SK-N-SH treated with all-trans-retinoic acid at 6 μM for 48 hours (cell line): Measurements from ENCODE around the gene DLG2.
"Not testable (repeated sequence)": the region's sequence is repeated elsewhere in the genome, so short reads cannot be mapped to it uniquely, and the experiment has no call there.

Source experiments
- ATAC-seq: fragments of 200-7000 bp; cut with Tn5 transposase; 3 replicates; pipeline ENCODE4 v1.9.1; 2020; ENCODE audit warnings: mild to moderate bottlenecking, moderate library complexity
- ARNTL ChIP-seq: fragments of 450-650 bp; formaldehyde crosslinking; IDR thresholded peaks from 2 replicates; pipeline ENCODE4 v1.5.0; 2020; ENCODE audit warnings: low read depth, mild to moderate bottlenecking, moderate library complexity, borderline replicate concordance
- BACH2 ChIP-seq: fragments of 250-450 bp; sonication (Bioruptor Pico); IDR thresholded peaks from 2 replicates; pipeline ENCODE4 v1.9.0; 2021; ENCODE audit warnings: mild to moderate bottlenecking, borderline replicate concordance
- CREB5 ChIP-seq: fragments of 250-450 bp; sonication (Bioruptor Pico); IDR thresholded peaks from 2 replicates; pipeline ENCODE4 v1.5.1; 2020; ENCODE audit warnings: low read depth, mild to moderate bottlenecking, moderate library complexity
- CSDC2 ChIP-seq: fragments of 250-450 bp; sonication (Bioruptor Pico); IDR thresholded peaks from 2 replicates; pipeline ENCODE4 v1.5.0; 2020; ENCODE audit warnings: mild to moderate bottlenecking, moderate library complexity
- CSRNP3 ChIP-seq: fragments of 250-450 bp; sonication (Bioruptor Pico); IDR thresholded peaks from 2 replicates; pipeline ENCODE4 v1.5.1; 2021; ENCODE audit warnings: mild to moderate bottlenecking, moderate library complexity
- ESRRG ChIP-seq: fragments of 250-450 bp; sonication (Bioruptor Pico); IDR thresholded peaks from 2 replicates; pipeline ENCODE4 v1.6.1; 2021; ENCODE audit warnings: mild to moderate bottlenecking
- OSR1 ChIP-seq: fragments of 250-450 bp; sonication (Bioruptor Pico); IDR thresholded peaks from 2 replicates; pipeline ENCODE4 v1.8.0; 2022; ENCODE audit warnings: moderate library complexity, mild to moderate bottlenecking, inconsistent platforms
- PATZ1 ChIP-seq: fragments of 250-450 bp; sonication (Bioruptor Pico); IDR thresholded peaks from 2 replicates; pipeline ENCODE4 v1.8.0; 2020; ENCODE audit warnings: mild to moderate bottlenecking, moderate library complexity, borderline replicate concordance
- POU6F1 ChIP-seq: fragments of 250-450 bp; sonication (Bioruptor Pico); IDR thresholded peaks from 2 replicates; pipeline ENCODE4 v1.8.0; 2021; ENCODE audit warnings: low read depth, mild to moderate bottlenecking, moderate library complexity, borderline replicate concordance
- RARB ChIP-seq: fragments of 250-450 bp; sonication (Bioruptor Pico); IDR thresholded peaks from 2 replicates; pipeline ENCODE4 v1.8.0; 2021; ENCODE audit warnings: mild to moderate bottlenecking, moderate library complexity
- SNAI2 ChIP-seq: fragments of 250-450 bp; sonication (Bioruptor Pico); IDR thresholded peaks from 2 replicates; pipeline ENCODE4 v1.5.0; 2020; ENCODE audit warnings: mild to moderate bottlenecking, moderate library complexity
- TCF4 ChIP-seq: fragments of 250-450 bp; sonication (Bioruptor Pico); IDR thresholded peaks from 2 replicates; pipeline ENCODE4 v1.8.0; 2021; ENCODE audit warnings: mild to moderate bottlenecking, moderate library complexity, borderline replicate concordance
- TOX ChIP-seq: fragments of 250-450 bp; sonication (Bioruptor Pico); IDR thresholded peaks from 2 replicates; pipeline ENCODE4 v1.8.0; 2021; ENCODE audit warnings: mild to moderate bottlenecking, moderate library complexity, borderline replicate concordance
- TSHZ2 ChIP-seq: fragments of 250-450 bp; sonication (Bioruptor Pico); IDR thresholded peaks from 2 replicates; pipeline ENCODE4 v1.5.0; 2020; ENCODE audit warnings: mild to moderate bottlenecking, moderate library complexity
- ZC3H10 ChIP-seq: fragments of 250-450 bp; sonication (Bioruptor Pico); IDR thresholded peaks from 2 replicates; pipeline ENCODE4 v1.5.1; 2021; ENCODE audit warnings: mild to moderate bottlenecking, moderate library complexity
- ZFP30 ChIP-seq: fragments of 450-650 bp; formaldehyde crosslinking; IDR thresholded peaks from 2 replicates; pipeline ENCODE4 v1.5.0; 2022; ENCODE audit warnings: mild to moderate bottlenecking, moderate library complexity
- ZNF565 ChIP-seq: fragments of 450-650 bp; formaldehyde crosslinking; conservative IDR thresholded peaks from 2 replicates; pipeline ENCODE4 v1.5.0; 2020; ENCODE audit warnings: low read depth, mild to moderate bottlenecking, moderate library complexity
- ZNF8 ChIP-seq: fragments of 450-650 bp; formaldehyde crosslinking; IDR thresholded peaks from 2 replicates; pipeline ENCODE4 v1.5.0; 2020; ENCODE audit warnings: mild to moderate bottlenecking, moderate library complexity

DLG2 gene

GRCh38 chr11:85407648-85408047 is 219.5 kb downstream of the DLG2 start (continued):
- no peak for TF ChIP-seq SNAI2 (CRISPR knock-in tag)
- TF ChIP-seq TCF4 (CRISPR knock-in tag) = no peak

- no peak for ATAC-seq
- TF ChIP-seq CSRNP3 (no peak), CREB5 (CRISPR knock-in tag) (no peak), BACH2 (CRISPR knock-in tag) (no peak), ZNF565 (CRISPR knock-in tag) (no peak), ZFP30 (CRISPR knock-in tag) (no peak), ESRRG (CRISPR knock-in tag) (no peak), ZC3H10 (CRISPR knock-in tag) (no peak), ZNF8 (CRISPR knock-in tag) (no peak), RARB (CRISPR knock-in tag) (no peak), ARNTL (CRISPR knock-in tag) (no peak), TCF4 (CRISPR knock-in tag) (no peak), SNAI2 (CRISPR knock-in tag) (no peak), OSR1 (CRISPR knock-in tag) (no peak), TSHZ2 (CRISPR knock-in tag) (no peak), PATZ1 (CRISPR knock-in tag) (no peak)
Observed at GRCh38 chr11:85406841-85407240, 220.3 kb downstream of the DLG2 start.

- TF ChIP-seq CSDC2 (CRISPR knock-in tag) = no peak
- TF ChIP-seq ZC3H10 (CRISPR knock-in tag) = no peak
- TF ChIP-seq ZNF8 (CRISPR knock-in tag) = no peak
- no peak for TF ChIP-seq TOX
- TF ChIP-seq CSRNP3 = no peak
- TF ChIP-seq ARNTL (CRISPR knock-in tag) = no peak
- TF ChIP-seq POU6F1 = no peak
- no peak for TF ChIP-seq TCF4 (CRISPR knock-in tag)
- no peak for TF ChIP-seq BACH2 (CRISPR knock-in tag)
- ATAC-seq = no peak
Observed at GRCh38 chr11:85406316-85406715, 220.8 kb downstream of the DLG2 start.

GRCh38 chr11:85395515-85396055 is 231.6 kb downstream of the DLG2 start:
- not testable (repeated sequence) for ATAC-seq
